NCI-H774 (cell line): ENCODE results near the gene SH2D1A.
"Not testable (repeated sequence)": the region's sequence is repeated elsewhere in the genome, so short reads cannot be mapped to it uniquely, and the experiment has no call there.

Experiments
- DNase-seq: peaks from one replicate; lab custom pipeline; 2025; lab: John Stamatoyannopoulos, UW

Gene SH2D1A

DNA sequence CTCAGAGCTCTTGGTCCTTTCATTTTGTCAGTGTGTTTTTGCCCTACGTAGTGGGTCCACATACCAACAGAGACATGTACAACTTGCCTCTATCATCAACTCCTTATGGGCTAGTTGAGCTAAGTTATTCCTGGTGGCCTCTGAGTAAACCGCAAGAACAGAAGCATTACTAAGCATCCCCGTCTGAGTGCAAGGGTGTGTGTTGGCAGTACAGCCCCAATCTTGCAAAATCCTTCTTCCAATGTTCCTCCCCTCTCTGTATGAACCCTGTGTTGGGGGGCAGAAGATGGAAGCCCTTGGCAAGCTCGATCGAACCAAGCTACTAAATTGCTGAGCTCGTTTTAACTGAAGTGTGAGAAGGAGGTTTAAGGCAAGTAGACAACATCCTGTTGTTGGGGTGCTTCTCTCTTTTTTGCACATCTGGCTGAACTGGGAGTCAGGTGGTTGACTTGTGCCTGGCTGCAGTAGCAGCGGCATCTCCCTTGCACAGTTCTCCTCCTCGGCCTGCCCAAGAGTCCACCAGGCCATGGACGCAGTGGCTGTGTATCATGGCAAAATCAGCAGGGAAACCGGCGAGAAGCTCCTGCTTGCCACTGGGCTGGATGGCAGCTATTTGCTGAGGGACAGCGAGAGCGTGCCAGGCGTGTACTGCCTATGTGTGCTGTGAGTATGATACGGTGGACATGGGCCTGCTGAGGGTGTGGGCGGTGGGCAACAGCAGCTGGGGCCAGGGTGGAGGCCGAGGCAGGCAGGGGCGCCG, at the start of gene SH2D1A:
Gene SH2D1A (plus strand): TSS at position 447 of the 760 bp plus-strand sequence. CDS start 80 bp downstream, at position 527.
- DNase-seq, result no peak

DNA sequence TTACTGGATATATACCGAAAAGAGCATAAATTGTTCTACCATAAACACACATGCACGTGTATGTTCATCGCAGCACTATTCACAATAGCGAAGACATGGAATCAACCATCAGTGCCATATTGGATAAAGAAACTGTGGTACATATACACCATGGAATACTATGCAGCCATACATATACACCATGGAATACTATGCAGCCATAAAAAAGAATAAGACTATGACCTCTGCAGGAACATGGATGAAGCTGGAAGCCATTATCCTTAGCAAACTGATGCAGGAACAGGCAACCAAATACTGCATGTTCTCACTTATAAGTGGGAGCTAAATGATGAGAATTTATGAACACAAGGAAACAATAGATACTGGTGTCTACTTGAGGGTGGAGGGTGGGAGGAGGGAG, 47.0 kb upstream of the SH2D1A start:
- not testable (repeated sequence) for DNase-seq

DNA sequence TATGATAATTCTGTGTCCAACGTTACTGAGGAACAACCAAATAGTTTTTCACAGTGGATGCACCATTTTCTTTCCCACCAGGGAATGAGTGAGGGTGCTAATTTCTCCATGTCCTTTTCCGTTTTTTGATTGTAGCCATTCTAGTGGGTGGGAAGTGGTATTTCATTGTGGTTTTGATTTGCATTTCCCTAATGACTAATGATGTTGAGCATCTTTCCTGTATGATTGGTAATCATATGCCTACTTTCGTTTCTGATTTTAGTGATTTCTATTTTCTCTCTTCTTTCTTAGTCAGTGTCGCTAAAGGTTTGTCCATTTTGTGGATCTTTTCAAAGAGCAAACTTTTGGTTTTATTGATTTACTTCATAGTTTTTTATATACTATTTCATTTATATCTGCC, 46.0 kb upstream of the SH2D1A start:
- no peak for DNase-seq

DNA sequence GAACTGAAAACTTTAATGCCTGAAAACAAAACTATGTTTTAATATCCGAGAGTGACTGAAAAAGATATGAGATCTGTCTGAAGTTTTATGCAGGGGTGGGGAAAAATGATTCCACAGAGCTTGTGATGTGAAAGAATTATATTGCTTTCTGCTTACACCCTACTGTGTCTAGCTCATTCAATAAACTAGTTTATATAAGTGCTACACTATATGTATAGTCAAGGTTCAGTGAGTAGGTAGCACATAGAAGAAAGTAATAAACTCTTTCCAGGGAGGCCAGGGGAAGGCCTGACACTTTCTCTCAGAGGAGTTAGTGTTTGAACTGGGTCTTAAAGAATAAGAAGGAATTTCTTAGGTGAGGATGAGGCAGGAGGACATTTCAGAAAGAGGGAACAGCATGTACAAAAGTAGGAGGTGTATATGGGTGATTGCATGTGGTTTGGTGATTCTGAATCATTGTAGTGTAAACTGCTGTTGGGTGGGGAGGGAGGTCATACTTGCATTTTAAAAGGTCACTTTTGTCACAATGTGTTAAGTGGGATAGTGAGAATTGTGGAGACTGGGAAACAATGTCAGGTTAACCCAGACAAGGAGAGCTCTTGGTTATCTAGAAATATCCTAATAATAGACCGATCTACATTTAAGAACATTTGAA, 39.0 kb upstream of the SH2D1A start:
- no peak for DNase-seq

DNA sequence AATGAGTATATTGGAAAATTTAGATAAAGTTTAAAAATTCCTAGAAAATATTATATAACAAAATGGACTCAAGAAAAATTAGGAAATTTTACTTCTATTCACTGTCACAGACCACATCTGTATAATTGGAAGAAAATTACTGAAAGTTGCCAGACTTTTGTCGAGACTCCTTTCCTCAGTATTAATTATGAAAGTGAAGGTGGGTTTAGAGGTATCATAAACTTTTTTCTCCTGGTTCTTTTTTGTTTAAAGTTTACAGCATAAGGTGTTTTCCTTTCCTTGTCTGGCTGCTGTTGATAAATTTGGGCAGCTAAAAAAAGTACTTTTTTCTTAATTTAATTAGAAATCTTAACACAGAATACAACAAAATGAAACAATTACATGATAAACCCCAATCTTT, 20.6 kb upstream of the SH2D1A start:
- DNase-seq, result no peak

DNA sequence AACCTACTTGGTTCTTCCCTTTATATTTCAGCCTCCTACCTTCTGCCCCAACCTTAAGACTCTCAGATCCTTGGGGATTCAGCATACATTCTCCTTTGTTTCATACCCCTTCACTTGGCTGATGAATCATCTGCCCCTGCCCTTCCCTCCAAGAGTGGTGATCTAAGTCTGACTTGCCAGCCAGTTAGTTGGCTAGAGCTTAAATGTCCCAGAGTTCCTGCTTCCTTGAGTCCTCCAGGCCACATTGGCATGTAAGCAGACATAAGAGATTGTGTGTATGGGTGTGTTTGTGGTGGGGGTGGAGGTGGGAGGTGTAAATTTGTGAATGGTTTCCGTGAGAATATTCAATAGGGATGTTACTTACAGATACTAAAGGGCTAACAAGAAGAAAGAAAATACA, 17.6 kb upstream of the SH2D1A start:
- DNase-seq, result no peak

DNA sequence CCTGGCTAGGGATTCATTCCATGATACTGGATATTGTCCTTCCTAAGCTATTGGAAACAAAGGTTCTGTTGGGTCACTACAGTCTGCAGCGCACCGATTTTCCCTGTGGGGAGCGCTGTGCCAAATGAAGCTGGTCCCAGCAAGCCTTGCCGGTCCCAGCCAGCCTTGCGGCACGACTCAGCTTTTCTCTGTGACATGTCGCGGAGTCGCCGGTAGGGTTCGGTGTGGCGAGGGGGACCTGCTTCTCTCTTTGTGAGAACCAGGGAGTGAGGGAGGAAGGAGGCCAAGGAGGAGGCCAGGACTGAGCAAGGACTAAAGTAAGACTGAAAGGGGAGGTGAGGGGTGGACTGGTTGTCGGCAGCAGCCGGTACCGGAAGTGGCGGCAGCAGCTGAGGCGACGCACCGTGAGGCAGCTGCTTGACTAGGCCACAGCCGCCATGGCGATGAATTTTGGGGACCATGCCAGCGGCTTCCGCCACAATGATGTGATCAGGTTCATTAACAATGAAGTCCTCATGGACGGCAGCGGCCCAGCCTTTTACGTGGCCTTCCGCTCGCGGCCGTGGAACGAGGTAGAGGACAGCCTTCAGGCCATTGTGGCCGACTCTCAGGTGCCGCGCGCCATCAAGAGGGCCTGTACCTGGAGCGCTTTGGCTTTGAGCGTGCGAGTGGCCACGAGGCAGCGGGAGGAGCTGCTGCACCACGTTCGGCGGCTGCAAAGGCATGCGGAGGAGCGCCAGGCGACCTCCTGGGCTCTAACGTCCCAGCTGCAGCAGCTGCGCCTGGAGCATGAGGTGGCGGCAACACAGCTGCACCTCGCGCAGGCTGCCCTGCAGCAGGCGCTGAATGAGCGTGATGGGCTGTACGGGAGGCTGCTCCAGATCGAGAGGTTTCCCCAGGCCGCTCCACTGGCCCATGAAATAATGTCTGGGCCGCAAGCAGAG, 13.6 kb upstream of the SH2D1A start, which contains the start of gene TEX13D:
Gene TEX13D (plus strand): TSS at position 180 of the 944 bp plus-strand sequence. CDS start 258 bp downstream, at position 438.
- DNase-seq, result no peak

DNA sequence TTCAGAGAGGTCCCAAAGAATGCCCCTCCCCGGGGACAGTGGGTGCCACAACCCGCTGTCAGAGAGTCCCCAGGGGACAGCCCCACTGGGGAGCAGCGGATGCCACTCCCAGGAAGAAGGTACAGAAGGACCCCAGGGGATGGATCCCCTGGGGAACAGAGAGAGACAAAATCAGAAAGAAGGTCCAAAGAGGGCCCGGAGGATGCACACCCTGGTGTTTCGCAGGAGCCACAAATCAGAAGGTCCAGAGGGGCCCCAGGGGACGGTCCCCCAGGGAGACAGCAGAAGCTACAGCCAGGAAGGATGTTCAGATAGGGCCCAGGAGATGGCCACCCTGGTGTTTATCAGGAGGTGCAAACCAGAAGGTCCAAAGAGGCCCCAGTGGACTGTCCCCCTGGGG, 12.5 kb upstream of the SH2D1A start:
- DNase-seq, result no peak

DNA sequence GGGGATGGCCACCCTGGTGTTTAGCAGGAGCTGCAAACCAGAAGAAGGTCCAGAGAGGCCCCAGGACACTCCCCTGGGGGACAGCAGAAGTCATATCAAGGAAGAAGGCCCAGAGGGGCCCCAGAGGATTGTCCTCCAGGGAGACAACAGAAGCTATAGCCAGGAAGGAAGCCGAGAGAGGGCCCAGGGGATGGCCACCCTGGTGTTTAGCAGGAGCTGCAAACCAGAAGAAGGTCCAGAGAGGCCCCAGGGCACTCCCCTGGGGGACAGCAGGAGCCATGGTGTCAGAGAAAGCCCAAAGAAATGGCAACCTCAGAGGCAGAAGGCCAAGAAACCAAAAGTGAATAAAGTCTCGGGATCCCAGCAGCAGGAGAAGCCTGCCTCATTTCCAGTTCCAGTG, 11.8 kb upstream of the SH2D1A start:
- DNase-seq, result not testable (repeated sequence)

DNA sequence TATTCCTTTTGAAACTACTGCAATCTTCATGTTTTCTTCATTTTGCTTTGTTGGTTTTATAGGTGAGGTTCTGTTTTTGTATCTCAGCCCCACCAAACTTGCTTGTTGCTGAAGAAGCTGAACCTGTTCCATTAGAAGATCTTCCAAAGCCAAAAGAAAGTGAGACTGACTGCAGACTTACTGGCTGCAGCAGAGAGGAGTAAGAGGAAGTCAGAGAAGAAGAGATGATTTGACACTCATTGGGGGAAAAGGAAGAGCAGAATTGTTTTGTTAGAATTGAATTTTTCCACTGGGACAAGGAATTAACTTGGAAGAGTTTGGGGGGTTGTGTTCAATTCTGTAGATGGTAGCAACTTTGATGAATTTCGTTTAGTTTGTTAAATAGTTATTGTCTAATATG, 10.8 kb upstream of the SH2D1A start:
- no peak for DNase-seq

DNA sequence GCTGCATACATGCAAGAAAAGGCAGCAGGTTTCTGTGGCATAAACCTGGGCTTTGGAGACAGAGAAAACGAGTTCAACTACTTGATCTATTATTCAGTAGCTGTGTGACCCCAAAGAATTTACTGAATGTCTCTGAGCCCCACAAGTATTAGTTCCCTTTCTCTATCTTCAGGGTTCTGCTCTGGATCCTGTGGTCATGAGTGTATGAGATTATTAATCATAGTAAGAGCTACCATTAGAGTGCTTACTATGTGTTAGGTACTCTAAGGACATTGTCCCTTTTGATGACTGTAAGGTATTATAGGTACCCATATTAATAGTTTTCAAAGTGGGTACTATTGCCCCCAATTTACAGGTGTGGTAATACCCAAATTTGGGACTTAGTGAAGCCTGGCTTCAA, 8.4 kb upstream of the SH2D1A start:
- no peak for DNase-seq

DNA sequence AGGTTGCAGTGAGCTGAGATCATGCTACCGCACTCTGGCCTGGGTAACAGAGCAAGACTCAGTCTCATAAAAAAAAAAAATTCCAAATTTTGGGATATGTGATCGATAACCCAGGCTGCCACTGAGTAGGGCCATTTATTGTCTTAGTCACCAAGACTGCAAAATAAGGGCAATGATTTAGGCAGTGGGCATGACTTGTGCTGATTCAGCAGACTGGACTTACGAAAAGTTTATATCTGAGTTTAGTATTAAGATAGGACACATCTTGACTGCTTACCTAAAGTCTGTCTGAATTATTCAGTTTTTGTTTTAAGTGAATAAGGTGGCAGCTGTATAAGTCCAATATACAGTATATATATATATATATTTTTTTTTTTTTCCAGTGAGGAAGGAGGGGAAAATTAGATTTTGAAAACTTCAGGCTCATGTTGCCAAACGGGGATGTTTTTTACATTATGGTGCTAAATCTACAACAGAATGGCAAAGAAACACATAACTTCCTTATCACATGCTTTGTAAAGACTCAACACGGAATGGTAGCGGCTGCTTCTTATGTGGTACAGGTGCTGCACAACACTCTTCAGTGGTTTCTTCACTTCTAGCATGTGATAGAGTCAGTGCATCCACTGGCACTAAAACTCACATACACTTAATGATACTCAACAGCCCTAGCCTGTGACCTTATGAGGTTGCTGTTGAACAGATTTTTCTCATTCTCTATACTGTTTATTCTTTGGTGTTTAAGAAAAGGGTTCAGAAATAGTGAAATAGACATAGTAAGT, 7.4 kb upstream of the SH2D1A start:
- no peak for DNase-seq

DNA sequence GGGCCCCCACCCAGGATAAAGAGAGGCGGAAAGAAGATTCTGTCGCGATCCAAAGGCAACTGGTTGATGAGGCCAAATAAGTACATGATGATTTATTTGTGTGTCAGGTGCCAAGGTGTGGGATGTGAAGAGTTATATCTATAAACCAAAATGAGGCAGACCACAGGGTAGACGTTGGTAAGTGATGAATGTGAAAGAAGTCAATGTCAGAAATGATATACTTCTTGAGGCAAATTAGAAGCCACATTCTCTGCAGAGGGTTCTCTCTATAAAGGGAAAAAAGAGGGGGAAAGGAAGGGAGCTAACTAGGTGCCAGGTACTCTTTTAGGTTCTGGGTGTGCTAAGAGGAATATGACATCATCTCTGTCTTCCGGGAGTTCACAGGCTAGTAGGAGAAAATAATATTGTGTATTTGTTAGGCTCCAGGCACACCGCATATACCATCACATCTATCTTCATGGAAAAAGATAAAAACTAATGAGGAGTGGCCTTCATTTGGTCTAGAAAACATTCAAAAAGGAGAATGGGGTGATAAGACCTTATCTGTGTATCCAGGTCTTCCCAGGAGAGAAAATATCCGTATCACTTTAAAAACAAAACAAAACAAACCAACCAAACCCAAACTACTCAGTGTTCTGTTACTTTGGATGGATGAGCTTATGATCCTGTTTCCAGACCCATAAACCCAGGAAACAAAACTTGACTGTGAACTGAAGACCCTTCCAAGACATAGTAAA, 4.8 kb upstream of the SH2D1A start:
- DNase-seq, result no peak

DNA sequence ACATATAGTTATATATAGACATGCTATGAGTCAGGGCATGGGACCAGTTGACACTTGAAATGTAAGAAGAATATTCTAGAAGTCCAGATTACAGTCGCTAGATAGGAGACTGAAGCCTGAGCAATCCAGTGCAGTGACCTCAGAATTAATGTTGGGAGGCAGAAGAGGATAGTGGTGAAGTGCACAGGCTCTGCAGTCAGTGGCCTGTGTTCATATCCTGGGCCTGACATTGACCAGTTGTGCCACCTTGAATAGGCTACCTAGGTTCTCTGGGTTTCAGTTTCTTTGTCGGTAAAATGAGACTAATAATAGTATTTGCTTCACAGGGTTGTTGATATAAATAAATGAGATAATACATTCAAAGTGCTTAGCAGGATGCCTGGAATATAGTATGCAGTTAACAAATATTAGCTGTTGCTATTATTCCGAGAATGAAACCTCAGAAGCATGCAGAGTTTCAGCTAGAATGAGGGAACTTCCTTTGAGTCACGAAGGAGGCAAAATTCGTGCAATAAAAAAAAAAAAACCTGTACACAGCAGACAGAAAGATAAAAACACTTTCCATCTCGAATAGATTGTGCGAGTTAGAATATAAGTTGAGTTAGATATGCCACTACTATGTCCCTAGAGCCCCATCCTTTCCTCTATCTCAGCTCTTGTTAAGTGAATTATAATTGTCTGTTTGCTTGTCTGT, 4.0 kb upstream of the SH2D1A start:
- DNase-seq, result no peak

DNA sequence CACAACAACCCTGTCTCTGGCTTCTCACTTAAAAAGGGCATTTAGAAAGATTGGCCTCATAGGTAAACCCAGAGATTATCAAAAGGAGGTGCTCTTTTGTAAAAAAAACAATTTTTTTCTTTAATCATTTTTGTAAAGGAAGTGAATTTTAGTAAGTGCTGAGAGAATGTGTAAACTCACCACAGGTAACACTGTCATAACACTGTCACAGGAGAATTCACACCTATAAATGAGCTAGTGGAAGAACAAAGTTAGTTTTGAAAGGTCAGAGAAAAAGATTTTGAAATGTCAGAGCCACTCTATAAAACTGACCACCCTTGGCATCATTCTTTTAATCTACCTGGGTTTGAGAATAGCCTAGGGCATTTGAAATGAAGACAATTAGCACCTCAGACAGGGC, 3.3 kb upstream of the SH2D1A start:
- DNase-seq, result no peak

DNA sequence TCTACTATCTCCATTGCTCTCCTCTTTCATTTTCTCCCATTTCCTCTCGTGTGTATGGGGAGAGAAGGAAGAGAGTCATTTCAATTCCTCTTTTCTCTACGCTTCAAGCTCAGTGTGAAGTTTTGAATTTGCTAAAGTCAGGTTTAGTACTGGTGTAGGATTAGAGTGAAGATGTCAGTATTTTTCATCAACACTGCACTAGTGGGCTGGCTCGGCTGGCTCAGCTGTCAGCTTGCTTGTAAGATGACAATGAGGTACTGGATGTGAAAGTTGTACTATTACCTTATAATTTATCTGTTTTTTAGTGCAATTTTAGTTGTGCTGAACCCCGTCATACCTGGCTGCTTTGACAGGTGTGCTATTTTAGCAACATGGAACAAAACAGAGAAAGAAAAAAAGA, 2.1 kb upstream of the SH2D1A start:
- DNase-seq, result no peak

DNA sequence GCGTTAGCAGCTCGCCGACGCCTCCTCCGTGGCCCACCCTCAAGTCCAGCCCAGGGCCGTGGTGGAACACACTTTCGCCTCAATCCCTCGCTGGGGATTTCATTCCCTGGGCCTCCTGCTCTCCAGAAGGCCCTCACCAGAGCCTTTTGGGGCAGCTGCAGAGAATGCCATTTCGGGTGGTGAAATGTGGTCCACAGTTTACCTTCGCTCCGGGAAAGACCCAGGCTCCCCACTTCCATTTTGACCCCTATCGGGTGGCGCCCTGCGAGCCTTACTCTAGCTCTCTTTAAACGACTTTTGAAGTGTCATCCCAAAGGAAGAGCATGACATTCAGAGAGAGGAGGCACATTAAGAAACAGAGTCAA, 496 bp downstream of the SH2D1A start:
- DNase-seq, result no peak

DNA sequence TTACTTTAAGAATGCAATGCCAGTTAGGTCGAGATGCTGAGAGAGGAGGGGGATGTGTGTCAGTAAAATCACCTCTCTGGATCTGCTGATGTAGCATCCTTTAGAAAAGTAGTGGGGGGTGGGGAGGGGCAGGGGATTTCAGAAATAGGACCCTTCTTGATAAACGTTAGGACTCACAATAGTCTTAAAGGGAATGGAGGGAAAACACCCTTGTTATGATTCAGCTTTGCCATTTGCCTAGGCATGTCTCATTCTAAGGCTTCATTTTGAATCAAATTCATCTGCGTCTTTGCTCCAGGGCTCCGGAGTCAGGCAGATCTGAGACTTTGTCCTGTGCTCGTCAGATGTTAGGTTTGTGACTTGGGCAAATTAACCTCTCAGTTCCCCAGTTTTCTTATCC, 879 bp downstream of the SH2D1A start:
- no peak for DNase-seq

DNA sequence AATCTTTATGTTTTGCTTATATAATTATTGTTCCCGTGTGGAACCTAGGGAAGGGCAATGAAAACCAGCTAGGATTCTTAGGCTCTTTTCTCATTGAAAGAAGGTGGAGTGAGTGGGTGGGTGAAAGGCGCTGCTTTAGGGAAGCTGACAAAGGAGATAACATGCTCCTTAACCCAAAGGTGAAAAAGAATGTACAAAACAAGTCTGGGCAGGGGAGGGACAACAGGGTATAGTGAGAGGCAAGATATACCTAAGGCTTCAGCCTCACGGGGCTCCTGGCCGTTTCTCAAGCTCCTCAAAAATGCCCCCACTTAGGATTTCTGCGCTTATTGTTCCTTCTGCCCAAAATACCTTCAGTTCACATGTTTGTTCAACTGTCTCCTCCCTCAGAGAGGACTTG, 1.8 kb downstream of the SH2D1A start:
- DNase-seq, result no peak

DNA sequence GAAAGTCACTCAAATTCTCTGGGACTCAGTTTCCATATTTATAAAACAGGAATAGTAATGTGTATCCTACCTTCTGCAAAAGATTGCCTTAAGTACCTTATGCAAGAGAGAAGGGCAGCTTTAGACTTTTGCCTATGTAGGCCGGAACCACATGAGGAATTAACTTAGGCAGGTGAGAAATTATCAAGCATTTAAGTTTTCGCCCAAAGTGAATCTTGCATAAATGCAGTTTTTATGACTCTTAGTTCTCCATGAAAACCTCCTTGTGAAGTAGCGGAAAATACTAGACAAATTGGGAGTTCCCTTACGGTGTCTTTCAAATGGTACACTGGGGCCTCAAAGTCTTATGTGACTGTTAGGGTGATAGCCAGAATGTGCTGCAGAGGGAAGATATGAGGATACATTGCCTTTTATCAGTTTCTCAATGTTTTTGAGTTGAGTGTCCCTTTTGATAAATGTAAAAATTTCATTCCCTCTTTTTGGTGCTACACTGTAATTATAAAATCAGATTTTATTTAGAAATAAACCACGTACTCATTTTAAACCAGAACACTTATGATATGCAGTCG, 2.6 kb downstream of the SH2D1A start:
- DNase-seq, result no peak
